ENCODE results near the gene ODAD3. TPM values are rescaled to one million over a fixed set of nuclear protein-coding genes. Genes with fewer than 3 reads are reported as not detected.
"Not testable (repeated sequence)": the region's sequence is repeated elsewhere in the genome, so short reads cannot be mapped to it uniquely, and the experiment has no call there.

Gene ODAD3
- total RNA-seq, 4 donors from 2014 or later, result not detected

DNA sequence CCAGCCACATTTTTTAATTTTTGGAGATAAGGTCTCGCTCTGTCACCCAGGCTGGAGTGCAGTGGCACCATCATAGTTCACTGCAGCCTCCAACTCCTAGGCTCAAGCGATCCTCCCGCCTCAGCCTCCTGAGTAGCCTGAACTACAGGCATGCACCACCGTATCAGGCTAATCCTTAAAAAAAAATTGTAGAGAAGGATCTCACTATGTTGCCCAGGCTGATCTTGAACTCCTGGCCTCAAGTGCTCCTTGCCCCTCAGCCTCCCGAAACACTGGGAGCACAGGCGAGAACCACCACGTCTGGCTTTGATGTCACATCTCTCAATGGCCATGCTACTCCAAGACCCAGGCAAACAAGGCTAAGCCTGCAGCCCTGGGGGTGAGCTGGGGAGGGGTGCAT lies 21.7 kb upstream of the ODAD3 start:
- peaks cover 26 to 29% (median 26%) of the 10 kb centered on the region in 3 donors for H3K27me3 ChIP-seq
- TF ChIP-seq, protein P1, sequence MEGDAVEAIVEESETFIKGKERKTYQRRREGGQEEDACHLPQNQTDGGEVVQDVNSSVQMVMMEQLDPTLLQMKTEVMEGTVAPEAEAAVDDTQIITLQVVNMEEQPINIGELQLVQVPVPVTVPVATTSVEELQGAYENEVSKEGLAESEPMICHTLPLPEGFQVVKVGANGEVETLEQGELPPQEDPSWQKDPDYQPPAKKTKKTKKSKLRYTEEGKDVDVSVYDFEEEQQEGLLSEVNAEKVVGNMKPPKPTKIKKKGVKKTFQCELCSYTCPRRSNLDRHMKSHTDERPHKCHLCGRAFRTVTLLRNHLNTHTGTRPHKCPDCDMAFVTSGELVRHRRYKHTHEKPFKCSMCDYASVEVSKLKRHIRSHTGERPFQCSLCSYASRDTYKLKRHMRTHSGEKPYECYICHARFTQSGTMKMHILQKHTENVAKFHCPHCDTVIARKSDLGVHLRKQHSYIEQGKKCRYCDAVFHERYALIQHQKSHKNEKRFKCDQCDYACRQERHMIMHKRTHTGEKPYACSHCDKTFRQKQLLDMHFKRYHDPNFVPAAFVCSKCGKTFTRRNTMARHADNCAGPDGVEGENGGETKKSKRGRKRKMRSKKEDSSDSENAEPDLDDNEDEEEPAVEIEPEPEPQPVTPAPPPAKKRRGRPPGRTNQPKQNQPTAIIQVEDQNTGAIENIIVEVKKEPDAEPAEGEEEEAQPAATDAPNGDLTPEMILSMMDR (IDR thresholded peaks at IDR 0.05 in 4 of 5, conservative IDR thresholded peaks at IDR 0.05 in 1 of 5), result no peak
- no peak for TF ChIP-seq POLR2A (IDR thresholded peaks at IDR 0.05)
- in situ Hi-C loops (cut with MboI; ENCODE audit: low sequenced_read_pairs in 4 of 4), result no loop called here

DNA sequence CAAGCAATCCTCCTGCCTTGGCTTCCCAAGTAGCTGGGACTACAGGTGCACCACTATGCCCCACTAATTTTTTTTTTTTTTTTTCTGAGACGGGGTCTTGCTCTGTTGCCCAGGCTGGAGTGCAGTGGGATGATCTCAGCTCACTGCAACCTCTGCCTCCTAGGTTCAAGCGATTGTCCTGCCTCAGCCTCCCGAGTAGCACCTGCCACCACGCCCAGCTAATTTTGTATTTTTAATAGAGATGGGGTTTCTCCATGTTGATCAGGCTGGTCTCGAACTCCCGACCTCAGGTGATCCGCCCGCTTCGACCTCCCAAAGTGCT lies 20.3 kb upstream of the ODAD3 start:
- H3K36me3 ChIP-seq; in situ Hi-C loops (cut with MboI; ENCODE audit: low sequenced_read_pairs in 4 of 4); H3K9me3 ChIP-seq; H3K4me3 ChIP-seq; H3K27ac ChIP-seq; ATAC-seq; intact Hi-C loops (cut with DNase I; ENCODE audit: low total_unique reads); H3K4me1 ChIP-seq; DNase-seq: not testable (repeated sequence)
- peaks cover 22 to 25% (median 24%) of the 10 kb centered on the region in 3 donors for H3K27me3 ChIP-seq

More for the DNA sequence above, 21.7 kb upstream of the ODAD3 start:
- no peak overlapping the region for H3K27ac ChIP-seq
- no peaks in the 10 kb centered on the region for H3K9me3 ChIP-seq
- DNase-seq (no peak), ATAC-seq (no peak)
- H3K36me3 ChIP-seq, result no peaks in the 10 kb centered on the region
- no peaks in the 10 kb centered on the region for H3K4me1 ChIP-seq
- H3K4me3 ChIP-seq, result no peak overlapping the region
- intact Hi-C loops (cut with DNase I; ENCODE audit: low total_unique reads), result no loop called here

DNA sequence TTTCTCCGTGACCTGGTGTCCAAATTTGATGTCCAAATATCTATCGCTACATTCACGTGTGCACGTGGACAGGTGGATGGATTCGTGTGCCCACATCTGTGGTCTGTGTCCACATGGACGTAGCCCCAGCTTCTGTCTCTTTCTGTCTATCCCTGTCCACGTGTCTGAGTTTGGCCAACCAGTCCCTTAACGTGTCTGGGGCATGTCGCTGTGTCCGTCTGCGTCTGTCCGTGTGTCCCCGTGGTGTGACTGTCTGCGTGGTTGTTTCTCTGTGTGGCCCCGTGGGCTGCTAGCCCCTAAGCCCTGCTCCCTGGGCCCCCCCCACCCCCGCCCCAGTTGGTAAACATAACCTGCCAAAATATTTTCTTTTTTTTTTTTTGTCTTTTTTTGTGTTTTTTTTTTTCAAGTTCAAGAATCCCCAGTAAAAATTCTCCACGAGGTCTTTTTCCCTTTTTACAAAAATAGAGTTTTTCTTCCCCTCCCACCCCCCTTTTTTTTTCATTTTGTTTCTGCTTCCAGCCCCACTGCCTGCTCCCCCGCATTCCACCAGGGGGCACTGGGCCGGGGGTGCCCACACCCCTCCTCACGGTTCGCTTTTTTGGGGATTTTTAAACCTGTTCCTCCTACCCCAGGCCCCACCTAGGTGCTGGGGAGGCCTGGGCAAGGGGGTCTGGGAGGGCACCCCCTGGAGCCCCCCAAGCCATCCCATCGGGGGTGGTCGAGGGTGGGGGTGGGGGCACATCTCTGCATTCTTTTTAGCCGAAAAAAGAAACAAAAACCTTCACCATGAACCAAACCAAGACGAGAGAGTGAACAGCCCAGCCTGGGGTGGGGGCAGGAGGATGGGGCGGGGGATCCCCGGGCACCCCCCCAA lies 18.8 kb upstream of the ODAD3 start:
- peaks cover 19 to 24% (median 20%) of the 10 kb centered on the region in 3 donors for H3K27me3 ChIP-seq
- TF ChIP-seq POLR2A (IDR thresholded peaks at IDR 0.05), result no peak
- TF ChIP-seq, protein P1 (IDR thresholded peaks at IDR 0.05 in 4 of 5, conservative IDR thresholded peaks at IDR 0.05 in 1 of 5), result no peak
- no peaks in the 10 kb centered on the region for H3K4me1 ChIP-seq
- H3K27ac ChIP-seq, result no peak overlapping the region
- DNase-seq (no peak), ATAC-seq (no peak)
- peaks cover 0 to 11% of the 10 kb centered on the region in 2 donors for H3K36me3 ChIP-seq
- intact Hi-C loops (cut with DNase I; ENCODE audit: low total_unique reads) (no loop called here), in situ Hi-C loops (cut with MboI; ENCODE audit: low sequenced_read_pairs in 4 of 4) (no loop called here)
- no peaks in the 10 kb centered on the region for H3K9me3 ChIP-seq
- H3K4me3 ChIP-seq, result no peak overlapping the region

GRCh38 chr19:11452620-11453310 lies 17.8 kb upstream of the ODAD3 start:
- Histone ChIP-seq H3K9me3 (no peaks in the 10 kb centered on the region), H3K4me3 (no peak overlapping the region), H3K36me3 (peaks cover 0 to 21% of the 10 kb centered on the region in 2 donors), H3K4me1 (no peaks in the 10 kb centered on the region), H3K27me3 (peaks cover 14 to 24% (median 19%) of the 10 kb centered on the region in 3 donors), H3K27ac (no peak overlapping the region)
- intact Hi-C loops (cut with DNase I; ENCODE audit: low total_unique reads), result no loop called here
- no peak for DNase-seq
- no peak for ATAC-seq
- TF ChIP-seq, protein P1 (IDR thresholded peaks at IDR 0.05 in 4 of 5, conservative IDR thresholded peaks at IDR 0.05 in 1 of 5), result no peak
- no peak for TF ChIP-seq POLR2A (IDR thresholded peaks at IDR 0.05)
- in situ Hi-C loops (cut with MboI; ENCODE audit: low sequenced_read_pairs in 4 of 4), result no loop called here

Measured in gastrocnemius medialis (tissue), 4 donors.